Hematopoietic multipotent progenitor cell (in vitro differentiated cells): Measurements from ENCODE around the gene TIE1. TPM values are rescaled to one million over a fixed set of nuclear protein-coding genes. Genes with fewer than 3 reads are reported as not detected.

Experiments used
- DNase-seq, 3 donors: peaks; one replicate each; pipeline ENCODE4 v3.0.0-alpha.2; 2011 to 2015; ENCODE audit warnings: low read depth in 2 of 3, low spot score in 2 of 3
- total RNA-seq: library from RNA; depleted of rRNA; stranded (reverse); fragments of >200 nt; gene quantifications from one replicate; pipeline ENCODE4 v1.2.3, GENCODE V29; 2012

Gene TIE1
- total RNA-seq = 47.7 TPM

GRCh38 chr1:43300378-43301094 lies at the start of gene TIE1:
TIE1 (plus strand) TSS chr1:43300982; CDS start chr1:43301072, 90 bp downstream.
- DNase-seq = peak in 2 of 3 donors; percentile 18 to 27

GRCh38 chr1:43251024-43251423 lies 49.8 kb upstream of the TIE1 start:
- DNase-seq = no peak

GRCh38 chr1:43252225-43252624 lies 48.6 kb upstream of the TIE1 start:
- no peak for DNase-seq

GRCh38 chr1:43253173-43253572 lies 47.6 kb upstream of the TIE1 start:
- DNase-seq = no peak

GRCh38 chr1:43253876-43254275 lies 46.9 kb upstream of the TIE1 start:
- no peak for DNase-seq

GRCh38 chr1:43255438-43256210 lies 45.2 kb upstream of the TIE1 start:
- no peak for DNase-seq

GRCh38 chr1:43256675-43257570 lies 43.9 kb upstream of the TIE1 start:
- no peak for DNase-seq

GRCh38 chr1:43258370-43258769 lies 42.4 kb upstream of the TIE1 start:
- no peak for DNase-seq

- no peak for DNase-seq
Observed at GRCh38 chr1:43265431-43265830, 35.4 kb upstream of the TIE1 start.

- DNase-seq = no peak
Observed at GRCh38 chr1:43266881-43267280, 33.9 kb upstream of the TIE1 start.

GRCh38 chr1:43267291-43267805 lies 33.4 kb upstream of the TIE1 start:
- no peak for DNase-seq

- DNase-seq = no peak
Observed at GRCh38 chr1:43267818-43268425, 32.9 kb upstream of the TIE1 start.

- no peak for DNase-seq
Observed at GRCh38 chr1:43269627-43270375, 31.0 kb upstream of the TIE1 start, which contains the start of gene TMEM125. TMEM125 (plus strand) TSS chr1:43269983; CDS start chr1:43272723, 2,740 bp downstream.

GRCh38 chr1:43270421-43271095 lies 30.2 kb upstream of the TIE1 start:
- DNase-seq = peak in 2 of 3 donors; percentile 31 to 39

- DNase-seq = no peak
Observed at GRCh38 chr1:43271186-43272118, 29.3 kb upstream of the TIE1 start.

GRCh38 chr1:43272161-43272560 lies 28.6 kb upstream of the TIE1 start:
- no peak for DNase-seq

GRCh38 chr1:43272576-43273571 lies 27.9 kb upstream of the TIE1 start:
- DNase-seq = no peak
